SK-N-SH (cell line): ENCODE data around the gene FCAMR.

Experiments
- CTCF ChIP-seq: fragments of 200-600 bp; sonication (generic); IDR thresholded peaks from 2 replicates; pipeline ENCODE4 v1.6.1; 2017; ENCODE audit warnings: antibody characterized with exemption, mild to moderate bottlenecking, moderate library complexity
- ELF1 ChIP-seq: IDR thresholded peaks from 2 replicates; pipeline ENCODE4 v1.4.0; 2012
- EZH2phosphoT487 ChIP-seq: fragments of 200-600 bp; sonication (generic); IDR thresholded peaks from 2 replicates; pipeline ENCODE4 v1.6.1; 2017; ENCODE audit warnings: low read depth, mixed run types, mild to moderate bottlenecking, antibody characterized with exemption, moderate library complexity, borderline replicate concordance
- FOXJ3 ChIP-seq: sonication (generic); formaldehyde crosslinking; IDR thresholded peaks from 2 replicates; pipeline ENCODE4 v1.5.1; 2020; ENCODE audit warnings: mild to moderate bottlenecking, missing genetic modification reagents
- FOXM1 ChIP-seq: IDR thresholded peaks from 2 replicates; pipeline ENCODE4 v1.4.0; 2012; ENCODE audit warnings: low read depth, mild to moderate bottlenecking
- GABPA ChIP-seq: IDR thresholded peaks from 2 replicates; pipeline ENCODE4 v1.4.0; 2012; ENCODE audit warnings: low read depth, mild to moderate bottlenecking
- MEF2A ChIP-seq: IDR thresholded peaks from 2 replicates; pipeline ENCODE4 v1.4.0; 2012; ENCODE audit warnings: low read depth, borderline replicate concordance
- MXI1 ChIP-seq: IDR thresholded peaks from 2 replicates; pipeline ENCODE4 v1.6.1; 2012; ENCODE audit warnings: mild to moderate bottlenecking, low read depth, low read length, improper control_type of control experiment
- POLR2AphosphoS5 ChIP-seq: IDR thresholded peaks from 2 replicates; pipeline ENCODE4 v1.6.1; 2012; ENCODE audit warnings: low read depth, low read length
- REST ChIP-seq: IDR thresholded peaks from 2 replicates; pipeline ENCODE4 v1.6.1; 2012; ENCODE audit warnings: mild to moderate bottlenecking, low read depth, low read length, moderate library complexity
- SIN3A ChIP-seq: IDR thresholded peaks from 2 replicates; pipeline ENCODE4 v1.6.1; 2012; ENCODE audit warnings: low read depth, mild to moderate bottlenecking, low read length, moderate library complexity, borderline replicate concordance
- SMC3 ChIP-seq: IDR thresholded peaks from 2 replicates; pipeline ENCODE4 v1.6.1; 2012; ENCODE audit warnings: low read depth, low read length, improper control_type of control experiment

- TF ChIP-seq FOXM1, result no peak
- no peak for TF ChIP-seq FOXJ3 (CRISPR knock-in tag)
- no peak for TF ChIP-seq SMC3
- TF ChIP-seq CTCF, result no peak
- no peak for TF ChIP-seq MXI1
- no peak for TF ChIP-seq REST
- TF ChIP-seq MEF2A, result no peak
- TF ChIP-seq POLR2AphosphoS5, result no peak
- no peak for TF ChIP-seq GABPA
- no peak for TF ChIP-seq EZH2phosphoT487
- no peak for TF ChIP-seq SIN3A
- no peak for TF ChIP-seq ELF1
Observed at GRCh38 chr1:207017615-207018559, 47.6 kb upstream of the FCAMR start.
